Natural killer cell (primary cell): Measurements from ENCODE around the gene ZFYVE21. TPM values are rescaled to one million over a fixed set of nuclear protein-coding genes. Genes with fewer than 3 reads are reported as not detected.

Experiments
- ATAC-seq, 3 donors: fragments of 150-1000 bp in 2 of 3; fragments of 200-7000 bp in 1 of 3; cut with Tn5 transposase; 1 replicate in 1 of 3; 2 replicates in 2 of 3; pipeline ENCODE4 v1.10.0; 2021; ENCODE audit warnings: mild to moderate bottlenecking in 2 of 3, moderate library complexity in 2 of 3
- DNase-seq, 2 donors: peaks; one replicate each; pipeline versions ENCODE4 v3.0.0 to v3.0.0-alpha.2; 2013 to 2021; ENCODE audit warnings: mixed read lengths in 1 of 2
- H3K27ac ChIP-seq: one replicate; pipeline ENCODE4 v1.5.1; 2013; ENCODE audit warnings: mild to moderate bottlenecking, low read length
- H3K27me3 ChIP-seq: one replicate; pipeline ENCODE4 v1.6.1; 2013; ENCODE audit warnings: low read length; ENCODE audit not compliant: control insufficient read depth, insufficient read depth
- H3K36me3 ChIP-seq: one replicate; pipeline ENCODE4 v1.6.1; 2013; ENCODE audit warnings: low read length; ENCODE audit not compliant: control insufficient read depth, insufficient read depth
- H3K4me1 ChIP-seq: one replicate; pipeline ENCODE4 v1.6.1; 2013; ENCODE audit warnings: low read length; ENCODE audit not compliant: control insufficient read depth, insufficient read depth
- H3K4me3 ChIP-seq: one replicate; pipeline ENCODE4 v1.5.1; 2013; ENCODE audit warnings: low read length
- H3K9me3 ChIP-seq: one replicate; pipeline ENCODE4 v1.6.1; 2013; ENCODE audit warnings: low read length; ENCODE audit not compliant: control insufficient read depth, insufficient read depth
- H3K27ac Mint-ChIP-seq, 2 donors: one replicate each; pipeline ENCODE4 v1.8.0; 2022; ENCODE audit warnings: mild to moderate bottlenecking in 2 of 2, mixed read lengths in 2 of 2, moderate library complexity in 1 of 2
- H3K27me3 Mint-ChIP-seq, 2 donors: one replicate each; pipeline ENCODE4 v1.8.0; 2022; ENCODE audit warnings: low read depth in 2 of 2, mixed read lengths in 2 of 2
- H3K36me3 Mint-ChIP-seq: one replicate; pipeline ENCODE4 v1.8.0; 2022; ENCODE audit warnings: mixed read lengths
- H3K4me1 Mint-ChIP-seq, 2 donors: one replicate each; pipeline ENCODE4 v1.8.0; 2022; ENCODE audit warnings: mixed read lengths in 2 of 2
- H3K4me3 Mint-ChIP-seq: one replicate; pipeline ENCODE4 v1.8.0; 2022; ENCODE audit warnings: mild to moderate bottlenecking, moderate library complexity, mixed read lengths
- H3K9me3 Mint-ChIP-seq, 2 donors: one replicate each; pipeline ENCODE4 v1.8.0; 2022; ENCODE audit warnings: mixed read lengths in 2 of 2
- CTCF ChIP-seq: fragments of 200-600 bp; IDR thresholded peaks from one replicate; pipeline ENCODE4 v1.8.0; 2022; ENCODE audit warnings: antibody characterized with exemption
- WGBS: methylation state at CpG from one replicate; pipeline ENCODE4 v1.1.7; 2013; ENCODE audit warnings: missing lambda C conversion rate; ENCODE audit not compliant: insufficient coverage; 5-methylcytosine and 5-hydroxymethylcytosine counted together
- intact Hi-C: fragments of 100-400 bp; cut with micrococcal nuclease; formaldehyde crosslinking; loops from one replicate; pipeline ENCODE4 v1.14.2; 2022
- total RNA-seq, 4 donors: library from RNA; stranded (reverse); fragments of 120-200 nt in 1 of 4; gene quantifications; one replicate each; pipeline versions ENCODE4 v1.2.3 to v1.2.4, GENCODE V29; 2013 to 2022

Gene ZFYVE21
- total RNA-seq, 3 donors from 2014 or later (not counting 1 experiment from before 2014, with no cell fraction given), result 5.9 to 10.7 (median 8.5) TPM

DNA sequence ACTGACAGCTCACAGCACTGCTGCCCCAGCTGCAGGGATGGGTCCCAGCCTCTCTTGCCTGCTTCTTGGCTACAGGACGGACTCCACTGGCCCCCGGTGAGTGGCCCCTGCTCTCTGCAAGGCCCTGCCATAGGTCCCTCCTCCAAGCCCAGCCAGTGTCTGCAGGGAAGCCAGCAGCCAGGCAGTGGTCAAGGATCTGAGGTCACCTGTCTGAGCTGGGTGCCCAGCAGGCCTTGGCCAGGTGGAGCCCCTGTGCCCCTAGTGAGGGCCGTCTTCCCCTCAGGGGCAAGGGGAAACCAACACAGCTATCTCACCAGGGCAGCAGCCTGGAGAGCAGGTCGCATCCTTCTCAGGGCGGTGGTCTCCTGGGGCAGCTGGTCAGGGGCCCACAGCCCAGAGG lies 13.5 kb upstream of the ZFYVE21 start:
- Mint-ChIP-seq H3K27ac (peak overlapping the region in 1 of 2 donors; percentile 16), H3K4me1 (peaks cover 0 to 15% of the 10 kb centered on the region in 2 donors), H3K36me3 (no peaks in the 10 kb centered on the region), H3K9me3 (no peaks in the 10 kb centered on the region), H3K4me3 (no peak overlapping the region), H3K27me3 (no peaks in the 10 kb centered on the region)
- Histone ChIP-seq H3K27ac (no peak overlapping the region), H3K4me1 (peaks cover 4% of the 10 kb centered on the region), H3K27me3 (no peaks in the 10 kb centered on the region), H3K9me3 (no peaks in the 10 kb centered on the region), H3K36me3 (peaks cover 26% of the 10 kb centered on the region), H3K4me3 (no peak overlapping the region)
- no peak for ATAC-seq
- WGBS, result 84% methylated on average over 5 of the region's 5 CpGs
- no peak for TF ChIP-seq CTCF
- DNase-seq, result no peak
- intact Hi-C loops, result no loop called here

- H3K36me3 ChIP-seq, result peaks cover 25% of the 10 kb centered on the region
Measured at GRCh38 chr14:103702497-103703432, 12.8 kb upstream of the ZFYVE21 start.

GRCh38 chr14:103703433-103704385 lies 11.9 kb upstream of the ZFYVE21 start:
- WGBS, result 85% methylated on average over 23 of the region's 24 CpGs
- no peak overlapping the region for H3K4me3 Mint-ChIP-seq
- peaks cover 0 to 15% of the 10 kb centered on the region in 2 donors for H3K4me1 Mint-ChIP-seq
- Histone ChIP-seq H3K4me1 (peaks cover 4% of the 10 kb centered on the region), H3K36me3 (peaks cover 19% of the 10 kb centered on the region), H3K27me3 (no peaks in the 10 kb centered on the region), H3K27ac (no peak overlapping the region), H3K9me3 (no peaks in the 10 kb centered on the region), H3K4me3 (no peak overlapping the region)
- no peak for ATAC-seq
- no peaks in the 10 kb centered on the region for H3K36me3 Mint-ChIP-seq
- H3K27me3 Mint-ChIP-seq, result no peaks in the 10 kb centered on the region
- DNase-seq, result no peak
- intact Hi-C loops, result no loop called here
- no peak for TF ChIP-seq CTCF
- no peaks in the 10 kb centered on the region for H3K9me3 Mint-ChIP-seq
- H3K27ac Mint-ChIP-seq, result peak overlapping the region in 1 of 2 donors; percentile 16

More at GRCh38 chr14:103702497-103703432, 12.8 kb upstream of the ZFYVE21 start:
- H3K27me3 Mint-ChIP-seq, result no peaks in the 10 kb centered on the region
- DNase-seq, result no peak
- H3K4me3 ChIP-seq, result no peak overlapping the region
- H3K4me1 ChIP-seq, result peaks cover 4% of the 10 kb centered on the region
- H3K9me3 ChIP-seq, result no peaks in the 10 kb centered on the region
- no peaks in the 10 kb centered on the region for H3K36me3 Mint-ChIP-seq
- no peaks in the 10 kb centered on the region for H3K9me3 Mint-ChIP-seq
- intact Hi-C loops, result no loop called here
- no peak overlapping the region for H3K27ac ChIP-seq
- 95% methylated on average over 29 of the region's 29 CpGs for WGBS
- H3K4me3 Mint-ChIP-seq, result no peak overlapping the region
- ATAC-seq, result no peak
- peaks cover 0 to 15% of the 10 kb centered on the region in 2 donors for H3K4me1 Mint-ChIP-seq
- H3K27ac Mint-ChIP-seq, result peak overlapping the region; percentile 16 to 44
- no peaks in the 10 kb centered on the region for H3K27me3 ChIP-seq
- no peak for TF ChIP-seq CTCF
